CD4-positive, CD25-positive, alpha-beta regulatory T cell (primary cell): ENCODE results near the gene METTL2A. TPM values are rescaled to one million over a fixed set of nuclear protein-coding genes. Genes with fewer than 3 reads are reported as not detected.
A peak's percentile ranks its signal among the peaks of the same experiment; 100 is the strongest.
"Not testable (repeated sequence)": the region's sequence is repeated elsewhere in the genome, so short reads cannot be mapped to it uniquely, and the experiment has no call there.

Experiments
- ATAC-seq, 2 donors: fragments of 150-1000 bp; cut with Tn5 transposase; one replicate each; pipeline ENCODE4 v1.10.0; 2021; ENCODE audit warnings: low read depth in 2 of 2, moderate number of reproducible peaks in 2 of 2, moderate library complexity in 1 of 2
- DNase-seq, 3 donors: peaks; one replicate each; pipeline versions ENCODE4 v3.0.0 to v3.0.0-alpha.2; 2012 to 2022; ENCODE audit warnings: mixed read lengths in 1 of 3
- H3K27ac ChIP-seq: one replicate; pipeline ENCODE4 v1.7.0; 2013; ENCODE audit warnings: mild to moderate bottlenecking, low read length; ENCODE audit not compliant: insufficient read depth, poor library complexity, severe bottlenecking
- H3K27me3 ChIP-seq: one replicate; pipeline ENCODE4 v1.7.0; 2013; ENCODE audit warnings: low read length; ENCODE audit not compliant: control insufficient read depth, insufficient read depth
- H3K36me3 ChIP-seq: one replicate; pipeline ENCODE4 v1.7.0; 2013; ENCODE audit warnings: mild to moderate bottlenecking, low read length, moderate library complexity; ENCODE audit not compliant: control insufficient read depth, insufficient read depth
- H3K4me1 ChIP-seq: 2 replicates; pipeline ENCODE4 v1.7.0; 2013; ENCODE audit warnings: mild to moderate bottlenecking, low read length; ENCODE audit not compliant: insufficient read depth, control insufficient read depth, poor library complexity, severe bottlenecking
- H3K4me3 ChIP-seq: one replicate; pipeline ENCODE4 v1.7.0; 2013; ENCODE audit warnings: low read depth, mild to moderate bottlenecking, low read length, moderate library complexity
- H3K9me3 ChIP-seq, 2 experiments: 1 replicate in 1 of 2; 2 replicates in 1 of 2; pipeline ENCODE4 v1.7.0; 2013; ENCODE audit warnings: low read length in 2 of 2, mild to moderate bottlenecking in 1 of 2, moderate library complexity in 1 of 2; ENCODE audit not compliant: control insufficient read depth in 2 of 2
- H3K27ac Mint-ChIP-seq, 3 donors: one replicate each; pipeline ENCODE4 v1.8.0; 2020 to 2022; ENCODE audit warnings: mild to moderate bottlenecking in 3 of 3, mixed read lengths in 3 of 3, moderate library complexity in 2 of 3
- H3K27me3 Mint-ChIP-seq: one replicate; pipeline ENCODE4 v1.8.0; 2022; ENCODE audit warnings: mild to moderate bottlenecking, mixed read lengths
- H3K36me3 Mint-ChIP-seq: one replicate; pipeline ENCODE4 v1.8.0; 2020; ENCODE audit warnings: mixed read lengths
- H3K4me1 Mint-ChIP-seq, 4 donors: one replicate each; pipeline ENCODE4 v1.8.0; 2020 to 2022; ENCODE audit warnings: mixed read lengths in 4 of 4, mild to moderate bottlenecking in 1 of 4
- H3K4me3 Mint-ChIP-seq, 4 donors: one replicate each; pipeline ENCODE4 v1.8.0; 2020 to 2022; ENCODE audit warnings: mild to moderate bottlenecking in 4 of 4, mixed read lengths in 4 of 4, moderate library complexity in 3 of 4
- H3K9me3 Mint-ChIP-seq, 7 donors: one replicate each; pipeline ENCODE4 v1.8.0; 2020 to 2022; ENCODE audit warnings: mixed read lengths in 7 of 7, mild to moderate bottlenecking in 3 of 7, moderate library complexity in 2 of 7
- polyA plus RNA-seq, 4 donors: library from polyadenylated mRNA; unstranded; fragments of 300-500 nt; fragmentation: Illumina TruSeq; gene quantifications; one replicate each; pipeline ENCODE4 v1.2.3, GENCODE V29; 2021
- total RNA-seq: library from RNA; stranded (reverse); gene quantifications from one replicate; pipeline ENCODE4 v1.2.3, GENCODE V29; 2022

The METTL2A gene
- total and polyA plus RNA-seq, 5 donors from 2014 or later: 10.4 to 12.9 (median 12.1) TPM

DNA sequence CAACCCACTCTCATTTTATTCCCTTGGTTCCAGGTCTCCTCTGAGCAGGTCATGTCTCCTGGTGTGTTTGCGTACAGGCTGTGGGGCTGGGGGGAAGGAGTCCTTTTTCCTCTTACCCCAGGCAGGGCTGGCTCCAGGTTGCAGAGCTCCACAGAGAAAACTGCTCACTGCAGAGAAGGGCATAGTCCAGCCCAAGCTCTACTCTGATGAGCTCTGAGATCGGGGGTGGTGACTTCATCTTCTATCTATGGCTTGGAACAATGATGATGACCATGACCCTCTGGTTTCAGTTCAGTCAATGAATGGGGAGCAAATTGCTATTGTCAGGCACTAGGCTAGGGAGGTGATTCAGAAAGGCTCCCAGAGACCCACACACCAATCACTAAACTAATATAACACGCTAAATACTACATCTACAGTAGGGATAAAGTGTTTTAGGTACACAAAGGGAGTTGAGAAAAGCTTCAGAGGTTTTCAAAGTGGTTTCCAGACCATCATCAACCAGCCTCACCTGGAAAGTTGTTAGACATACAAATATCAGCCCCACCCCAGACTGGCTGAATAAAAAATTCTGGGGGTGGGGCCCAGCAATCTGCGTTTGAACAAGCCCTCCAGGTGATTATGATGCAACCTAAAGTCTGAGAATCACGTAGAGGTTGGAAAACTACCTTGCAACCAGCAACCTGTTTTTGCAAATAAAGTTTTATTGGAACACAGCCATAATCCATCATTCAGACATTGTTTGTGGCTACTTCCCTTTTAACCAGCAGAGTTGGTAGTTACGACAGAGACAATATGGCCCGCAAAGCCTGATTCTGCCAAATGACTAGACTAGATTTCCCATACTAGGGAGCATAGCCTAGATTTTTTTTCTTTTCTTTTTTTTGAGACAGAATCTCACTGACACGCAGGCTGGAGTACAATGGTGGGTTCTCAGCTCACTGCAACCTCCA, 49.6 kb downstream of the METTL2A start:
- not testable (repeated sequence) for H3K27me3 Mint-ChIP-seq, H3K4me1 ChIP-seq, H3K4me3 ChIP-seq, ATAC-seq, H3K27me3 ChIP-seq, H3K4me3 Mint-ChIP-seq, H3K9me3 ChIP-seq, H3K36me3 Mint-ChIP-seq, H3K36me3 ChIP-seq, H3K9me3 Mint-ChIP-seq, DNase-seq, H3K27ac ChIP-seq
- Mint-ChIP-seq H3K27ac (peak overlapping the region in 2 of 3 donors; percentile 11 to 38), H3K4me1 (peaks cover 0 to 22% (median 12%) of the 10 kb centered on the region in 4 donors)

DNA sequence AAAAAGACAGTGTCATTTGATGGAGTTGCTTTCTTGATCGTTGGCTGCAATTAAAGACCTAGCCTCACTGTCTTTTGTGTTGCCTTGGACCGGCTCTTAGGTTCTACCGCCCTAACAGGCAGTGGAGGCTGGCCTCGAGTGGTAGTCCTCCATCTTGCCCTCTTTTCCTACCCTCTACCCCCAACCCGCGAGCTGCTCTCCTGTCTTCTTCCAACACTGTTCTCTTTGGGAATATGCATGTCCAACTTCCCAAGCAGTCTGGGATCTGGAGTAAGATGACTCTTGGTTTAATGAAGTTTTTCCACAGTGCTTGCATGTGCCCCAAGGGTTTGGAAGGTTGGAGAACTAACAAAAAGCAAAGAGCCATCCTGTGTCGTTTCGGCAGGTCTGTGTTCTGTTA, 53.4 kb downstream of the METTL2A start:
- not testable (repeated sequence) for H3K9me3 ChIP-seq, H3K27me3 ChIP-seq, DNase-seq, H3K4me1 ChIP-seq, H3K27ac ChIP-seq, H3K36me3 Mint-ChIP-seq, H3K36me3 ChIP-seq, H3K9me3 Mint-ChIP-seq, H3K27me3 Mint-ChIP-seq, ATAC-seq
- H3K4me3 ChIP-seq: peak overlapping the region; percentile 41
- Mint-ChIP-seq H3K4me1 (peaks cover 15 to 36% (median 24%) of the 10 kb centered on the region in 4 donors), H3K27ac (peak overlapping the region; percentile 75 to 91 (median 83)), H3K4me3 (peak overlapping the region; percentile 86 to 91 (median 88))

DNA sequence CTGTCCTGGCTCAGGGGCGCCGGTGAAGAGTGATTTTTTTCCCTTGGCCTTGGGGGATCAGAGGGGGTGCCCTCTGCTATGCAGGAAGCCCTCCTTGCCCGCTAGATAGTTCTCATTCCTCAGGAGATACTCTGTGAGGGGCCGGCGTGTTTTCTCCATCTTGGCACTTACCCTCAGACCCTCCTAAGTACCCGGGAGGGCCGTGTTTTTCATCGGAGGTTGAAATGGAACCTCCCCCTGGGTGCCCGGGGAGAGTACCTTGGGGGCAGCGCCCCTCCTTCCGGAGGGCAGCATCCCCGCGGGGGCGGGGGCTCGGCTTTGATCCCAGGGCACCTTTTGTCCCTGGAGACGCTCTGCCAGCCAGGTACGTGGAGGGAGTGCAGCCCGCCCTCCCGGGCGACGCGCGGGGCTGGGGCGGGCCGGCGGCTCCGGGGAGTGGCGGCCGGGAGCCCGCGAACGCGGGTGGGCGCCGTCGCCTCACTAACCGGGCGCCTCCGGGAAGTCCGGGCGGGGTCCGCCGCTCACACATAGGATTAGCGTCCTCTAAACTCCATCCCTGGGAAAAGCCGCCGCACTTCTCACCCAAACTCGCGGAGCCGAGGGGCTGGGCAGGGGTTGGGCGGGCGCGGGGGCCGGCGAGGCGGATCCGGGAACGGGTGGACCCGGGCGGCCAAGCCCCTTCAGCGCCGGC, 54.2 kb downstream of the METTL2A start:
- Mint-ChIP-seq H3K4me1 (peaks cover 15 to 43% (median 30%) of the 10 kb centered on the region in 4 donors), H3K27ac (peak overlapping the region; percentile 75 to 91 (median 83)), H3K4me3 (peak overlapping the region; percentile 86 to 91 (median 88))
- DNase-seq (peak; percentile 38 to 51 (median 39)), ATAC-seq (peak; percentile 28 to 35)
- not testable (repeated sequence) for H3K36me3 Mint-ChIP-seq, H3K36me3 ChIP-seq, H3K27me3 Mint-ChIP-seq, H3K9me3 Mint-ChIP-seq, H3K4me1 ChIP-seq, H3K9me3 ChIP-seq, H3K27me3 ChIP-seq
- Histone ChIP-seq H3K27ac (peak overlapping the region; percentile 57), H3K4me3 (peak overlapping the region; percentile 41)

DNA sequence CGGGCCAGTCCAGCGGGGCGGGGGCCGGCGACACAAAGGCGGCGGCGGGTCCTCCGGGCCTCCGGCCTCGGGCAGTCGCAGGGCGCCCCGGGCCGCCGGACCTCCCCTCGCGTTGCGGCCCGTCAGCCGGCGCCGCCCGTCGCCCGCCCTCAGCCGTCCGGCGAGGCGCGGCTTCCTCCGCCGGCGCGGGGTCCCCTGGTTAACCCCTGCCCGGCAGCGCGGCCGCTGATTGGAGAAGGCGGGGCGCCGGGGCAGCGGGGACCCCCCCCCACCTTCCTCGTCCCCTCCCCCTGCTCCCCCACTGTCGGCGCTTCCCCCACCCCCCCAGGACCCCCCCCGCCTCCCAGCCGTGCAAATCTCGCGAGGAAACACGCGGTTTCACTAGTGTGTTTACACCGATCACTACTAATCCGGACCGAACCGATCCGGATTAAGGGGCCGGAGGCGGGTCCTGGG, 54.8 kb downstream of the METTL2A start, which contains the start of gene TLK2:
Gene TLK2, plus strand, starts transcription at position 402 of the 456 bp plus-strand sequence. CDS start 2,301 bp downstream, outside the sequence.
- DNase-seq (peak; percentile 76 to 89 (median 78)), ATAC-seq (peak; percentile 78)
- Mint-ChIP-seq H3K9me3 (no peaks in the 10 kb centered on the region), H3K27ac (peak within 1 kb of the TSS; percentile 94 to 98 (median 97)), H3K27me3 (no peaks in the 10 kb centered on the region), H3K36me3 (peaks cover 3% of the 10 kb centered on the region), H3K4me3 (peak within 1 kb of the TSS; percentile 91 to 95 (median 94)), H3K4me1 (peaks cover 15 to 44% (median 34%) of the 10 kb centered on the region in 4 donors)
- Histone ChIP-seq H3K36me3 (peaks cover 3% of the 10 kb centered on the region), H3K9me3 (no peaks in the 10 kb centered on the region), H3K4me3 (peak within 1 kb of the TSS; percentile 66), H3K27me3 (no peaks in the 10 kb centered on the region), H3K4me1 (peaks cover 8% of the 10 kb centered on the region), H3K27ac (peak within 1 kb of the TSS; percentile 72)

DNA sequence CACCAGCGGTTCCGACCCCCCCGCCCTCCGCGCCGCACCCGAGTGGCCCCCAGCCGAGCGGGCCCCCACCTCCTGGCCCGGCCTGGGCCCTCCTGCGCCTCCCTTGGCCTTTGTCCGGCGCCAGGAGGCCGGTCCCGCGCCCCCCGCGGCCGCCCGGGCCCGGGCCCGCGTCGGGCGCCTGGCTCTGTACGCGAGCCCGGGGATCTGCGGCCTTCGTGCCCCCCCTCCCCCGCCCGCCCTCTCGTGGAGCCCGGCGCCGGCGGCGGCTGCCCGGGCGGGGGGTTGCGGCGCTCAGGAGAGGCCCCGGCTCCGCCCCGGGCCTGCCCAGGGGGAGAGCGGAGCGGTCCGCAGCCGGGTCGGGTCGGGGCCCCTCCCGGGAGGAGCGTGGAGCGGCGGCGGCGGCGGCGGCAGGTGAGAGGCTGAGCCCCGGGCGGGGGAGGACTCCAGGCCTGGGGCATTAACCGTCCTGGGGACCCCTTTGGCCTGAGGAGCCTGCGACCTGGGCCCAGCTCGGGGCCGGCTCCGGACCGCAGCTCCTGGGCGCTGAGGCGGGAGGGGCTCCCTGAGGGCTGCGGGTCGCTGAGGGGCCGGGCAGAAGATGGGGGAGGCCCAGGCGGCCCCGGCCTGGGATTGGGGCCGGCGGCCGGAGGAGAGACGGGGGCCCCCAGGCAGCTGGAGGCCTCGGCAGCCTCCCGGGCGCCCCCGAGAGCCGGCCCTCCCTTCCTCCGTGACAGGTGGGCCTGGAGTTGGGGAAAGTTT, 55.4 kb downstream of the METTL2A start:
- not testable (repeated sequence) for H3K27me3 Mint-ChIP-seq, H3K27me3 ChIP-seq, H3K9me3 Mint-ChIP-seq, H3K36me3 ChIP-seq, H3K36me3 Mint-ChIP-seq, H3K4me3 ChIP-seq, H3K4me1 ChIP-seq, H3K9me3 ChIP-seq
- H3K27ac ChIP-seq: peak overlapping the region; percentile 72
- ATAC-seq: peak; percentile 29 to 37
- Mint-ChIP-seq H3K4me3 (peak overlapping the region; percentile 91 to 95 (median 94)), H3K4me1 (peaks cover 15 to 50% (median 36%) of the 10 kb centered on the region in 4 donors), H3K27ac (peak overlapping the region in 2 of 3 donors; percentile 97 to 98)
- peak in 2 of 3 donors; percentile 31 to 39 for DNase-seq

DNA sequence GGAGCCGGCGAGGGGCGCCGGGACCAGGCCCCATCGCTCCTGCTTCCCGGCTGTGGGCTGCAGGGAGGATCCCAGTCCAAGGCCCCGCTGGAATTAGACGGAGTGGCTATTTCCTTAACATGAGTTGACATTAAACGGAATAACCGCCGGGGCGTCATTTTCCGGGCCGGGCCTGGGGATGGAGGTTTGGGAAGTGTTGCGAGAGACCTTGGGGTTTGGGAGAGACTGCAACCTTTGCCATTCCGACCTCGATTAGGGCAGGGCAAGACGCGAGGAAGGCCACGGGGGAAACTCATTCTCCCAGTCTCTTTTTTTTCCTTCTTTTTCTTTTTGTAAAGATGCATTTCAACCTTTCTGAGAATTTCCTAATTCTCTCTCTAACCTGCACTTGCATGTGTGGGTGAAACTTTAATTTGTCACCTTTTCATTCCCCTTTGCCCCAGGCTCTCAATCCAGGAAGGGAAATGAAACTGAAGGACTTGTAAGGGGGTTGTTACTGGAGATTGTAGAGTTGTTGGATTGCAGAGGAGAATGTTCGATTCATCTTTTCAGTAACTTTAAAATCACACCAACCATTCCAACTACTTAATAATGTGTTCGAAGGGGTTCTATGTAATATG, 56.1 kb downstream of the METTL2A start:
- peak in 2 of 3 donors; percentile 11 to 19 for DNase-seq
- H3K4me1 ChIP-seq, H3K36me3 ChIP-seq, H3K27me3 ChIP-seq, H3K9me3 Mint-ChIP-seq, H3K9me3 ChIP-seq, ATAC-seq, H3K27me3 Mint-ChIP-seq, H3K36me3 Mint-ChIP-seq: not testable (repeated sequence)
- H3K4me3 Mint-ChIP-seq: peak overlapping the region; percentile 91 to 95 (median 94)
- Histone ChIP-seq H3K27ac (peak overlapping the region; percentile 72), H3K4me3 (peak overlapping the region; percentile 66)
- H3K27ac Mint-ChIP-seq: peak overlapping the region; percentile 94 to 98 (median 97)
- peaks cover 15 to 57% (median 38%) of the 10 kb centered on the region in 4 donors for H3K4me1 Mint-ChIP-seq

DNA sequence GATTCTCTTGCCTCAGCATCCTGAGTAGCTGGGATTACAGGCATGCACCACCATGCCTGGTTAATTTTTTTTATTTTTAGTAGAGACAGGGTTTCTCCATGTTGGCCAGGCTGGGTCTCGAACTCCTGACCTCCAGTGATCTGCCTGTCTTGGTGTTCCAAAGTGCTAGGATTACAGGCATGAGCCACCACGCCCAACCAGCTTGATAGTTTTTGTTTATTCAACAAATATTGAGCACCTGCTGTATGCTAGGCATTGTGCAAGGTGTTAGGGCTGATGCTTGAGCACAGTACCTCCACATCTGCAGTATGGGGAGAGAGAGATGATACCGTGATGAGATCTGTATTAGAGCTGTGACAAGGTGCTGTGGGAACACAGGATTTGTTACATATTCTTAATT, 58.9 kb downstream of the METTL2A start:
- H3K27ac ChIP-seq, H3K27me3 ChIP-seq, H3K36me3 Mint-ChIP-seq, H3K4me1 ChIP-seq, H3K4me3 ChIP-seq, ATAC-seq, H3K36me3 ChIP-seq, DNase-seq, H3K27me3 Mint-ChIP-seq, H3K9me3 ChIP-seq, H3K9me3 Mint-ChIP-seq: not testable (repeated sequence)
- peak overlapping the region in 2 of 4 donors; percentile 41 to 72 for H3K4me3 Mint-ChIP-seq
- H3K27ac Mint-ChIP-seq: peak overlapping the region in 2 of 3 donors; percentile 5 to 47
- peaks cover 28 to 74% (median 47%) of the 10 kb centered on the region in 4 donors for H3K4me1 Mint-ChIP-seq
